HG02759 (cell line): ENCODE results near the gene DCP1B.

Experiments
- ATAC-seq: cut with Tn5 transposase; IDR thresholded peaks from one replicate; pipeline ENCODE4 v1.9.1; 2021; ENCODE audit warnings: mild to moderate bottlenecking, moderate library complexity; ENCODE audit not compliant: unreplicated experiment

DCP1B gene

DNA sequence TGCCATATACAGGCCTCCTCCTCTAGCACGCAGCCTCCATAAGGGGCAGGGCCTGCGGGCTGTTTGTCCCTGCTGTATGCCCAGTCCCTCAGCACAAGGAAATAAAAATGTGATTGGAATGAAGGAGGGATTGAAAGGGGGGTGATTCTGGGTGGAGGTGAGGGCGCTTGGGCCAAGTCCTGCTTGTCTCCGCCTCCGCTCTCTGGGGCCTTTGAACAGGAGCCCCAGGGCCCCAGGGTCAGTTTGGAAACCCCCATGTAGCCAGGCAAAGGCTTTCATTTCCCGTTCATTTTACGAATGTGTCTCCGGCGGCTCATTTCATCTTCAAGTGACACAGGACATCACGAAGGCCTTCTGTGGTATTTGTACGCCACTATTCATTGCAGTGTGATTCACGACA lies 81.3 kb downstream of the DCP1B start:
- ATAC-seq: no peak

DNA sequence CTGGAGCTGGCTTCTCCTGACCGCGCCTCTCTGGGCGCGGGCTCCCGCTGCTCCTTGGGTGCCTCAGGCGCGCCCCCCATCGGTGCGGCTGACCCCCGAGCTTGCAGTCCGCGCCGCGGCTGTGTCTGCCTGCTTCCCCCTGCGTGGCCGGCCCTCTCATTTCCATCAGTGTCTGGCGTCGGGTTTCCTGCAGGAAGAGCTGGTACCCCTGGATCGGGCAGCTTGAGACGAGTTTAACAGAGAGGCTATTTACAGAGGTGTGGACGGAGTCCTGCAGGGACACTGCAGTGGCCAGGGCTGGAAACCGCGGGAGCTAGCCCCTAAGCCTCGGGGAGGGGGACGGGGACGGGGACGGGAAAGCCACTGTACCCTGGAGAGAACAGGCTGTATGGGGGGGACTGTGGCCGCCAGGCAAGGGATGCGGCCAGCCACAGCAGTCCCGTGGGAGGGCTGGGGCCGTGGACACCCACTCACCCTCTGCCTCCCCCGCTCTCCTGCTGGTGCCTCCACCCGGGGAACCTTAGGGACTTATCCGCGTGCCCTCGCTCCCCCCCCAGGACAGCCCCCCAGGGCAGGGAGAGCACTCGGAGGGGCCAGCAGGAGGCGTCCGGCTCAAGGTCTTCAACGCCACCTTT lies 82.1 kb downstream of the DCP1B start:
- no peak for ATAC-seq

DNA sequence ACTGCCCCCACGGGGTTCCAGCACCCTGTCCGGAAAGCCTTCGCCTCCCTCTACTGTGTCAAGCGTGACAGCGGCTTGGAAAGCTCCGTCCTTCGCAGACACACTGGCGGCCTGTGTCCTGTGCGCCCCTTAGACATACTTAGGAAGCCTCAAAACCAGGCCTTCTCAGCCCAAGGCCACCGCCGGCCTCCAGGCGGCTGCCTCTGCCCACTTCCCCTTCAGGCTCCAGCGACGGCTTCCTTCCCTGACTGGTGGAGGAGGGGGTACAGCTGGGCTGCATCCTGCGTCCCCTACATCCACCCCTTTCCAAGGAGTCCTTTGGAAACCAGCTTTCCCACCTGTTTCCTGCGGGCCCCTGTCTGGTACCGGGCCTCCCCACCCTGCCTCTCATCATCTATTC lies 83.3 kb downstream of the DCP1B start:
- ATAC-seq: no peak

DNA sequence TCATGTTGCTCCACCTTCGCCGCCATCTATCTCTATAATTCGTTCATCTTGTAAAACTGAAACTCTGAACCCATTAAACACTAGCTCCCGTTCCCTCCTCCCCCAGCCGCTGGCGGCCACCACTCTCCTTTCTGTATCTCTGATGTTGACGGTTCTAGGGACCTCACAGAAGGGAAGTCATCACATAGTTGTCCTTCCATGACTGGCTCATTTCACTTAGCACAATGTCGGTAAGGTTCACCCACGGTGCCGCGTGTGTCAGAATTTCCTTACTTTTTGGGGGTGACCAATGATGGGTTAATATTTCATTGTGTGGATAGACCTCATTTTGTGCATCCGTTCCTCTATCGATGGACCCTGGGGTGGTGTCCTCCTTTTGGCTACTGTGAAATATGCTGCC lies 83.8 kb downstream of the DCP1B start:
- no peak for ATAC-seq

DNA sequence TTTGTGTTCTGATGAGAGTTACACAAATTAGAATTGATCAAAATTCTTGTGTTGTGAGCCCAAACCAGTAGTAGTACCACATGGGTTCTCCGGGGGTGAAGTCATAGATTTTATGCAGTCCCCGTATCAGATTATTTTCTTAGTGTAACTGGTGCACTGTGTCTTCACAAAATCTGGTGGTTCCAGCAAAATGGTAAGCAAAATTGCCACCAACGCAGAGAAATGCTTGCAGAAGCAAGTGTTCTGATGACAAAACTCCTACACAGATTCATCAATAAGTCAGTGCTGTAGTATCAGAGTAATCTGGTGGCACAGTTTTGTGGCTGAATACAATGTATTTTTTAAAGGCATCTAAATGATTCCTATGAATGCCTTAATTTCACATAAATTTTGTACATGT lies 84.5 kb downstream of the DCP1B start:
- ATAC-seq: no peak

DNA sequence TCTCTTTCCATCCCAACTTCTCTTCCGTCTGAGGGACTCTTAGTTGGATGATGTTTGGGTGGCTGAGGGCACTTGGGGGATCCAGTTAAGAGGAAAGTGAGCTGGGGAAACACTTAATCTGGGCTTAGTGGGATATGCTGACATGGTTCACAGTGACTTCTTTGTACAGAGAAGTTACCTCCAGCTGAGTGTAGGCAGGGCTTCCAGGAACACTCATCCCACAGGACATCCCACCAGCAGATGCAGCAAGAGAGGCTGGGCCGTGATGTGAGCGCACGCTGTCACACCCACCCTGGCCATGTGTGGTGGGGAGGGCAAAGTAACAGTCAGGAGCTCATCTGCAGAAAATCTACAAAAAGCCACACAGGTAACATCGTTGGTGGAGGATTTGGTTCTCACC lies 85.0 kb downstream of the DCP1B start:
- no peak for ATAC-seq

DNA sequence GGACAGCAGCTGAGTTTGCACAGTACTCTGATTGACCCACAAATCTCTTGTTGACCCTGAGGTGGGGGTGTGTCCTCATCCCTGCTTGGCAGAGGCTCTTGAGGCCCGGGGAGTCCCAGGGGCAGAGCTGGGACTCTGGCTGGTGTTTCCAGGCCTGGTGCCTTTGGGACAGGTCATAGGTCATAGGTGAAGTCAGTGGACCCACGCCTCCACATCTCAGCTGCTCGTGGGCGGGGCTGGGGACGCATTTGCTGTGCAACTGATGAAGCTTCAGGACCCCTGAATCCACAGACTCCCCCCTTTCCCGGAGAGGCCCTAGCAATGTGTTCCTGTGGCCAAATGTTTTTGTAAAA lies 85.4 kb downstream of the DCP1B start:
- no peak for ATAC-seq

DNA sequence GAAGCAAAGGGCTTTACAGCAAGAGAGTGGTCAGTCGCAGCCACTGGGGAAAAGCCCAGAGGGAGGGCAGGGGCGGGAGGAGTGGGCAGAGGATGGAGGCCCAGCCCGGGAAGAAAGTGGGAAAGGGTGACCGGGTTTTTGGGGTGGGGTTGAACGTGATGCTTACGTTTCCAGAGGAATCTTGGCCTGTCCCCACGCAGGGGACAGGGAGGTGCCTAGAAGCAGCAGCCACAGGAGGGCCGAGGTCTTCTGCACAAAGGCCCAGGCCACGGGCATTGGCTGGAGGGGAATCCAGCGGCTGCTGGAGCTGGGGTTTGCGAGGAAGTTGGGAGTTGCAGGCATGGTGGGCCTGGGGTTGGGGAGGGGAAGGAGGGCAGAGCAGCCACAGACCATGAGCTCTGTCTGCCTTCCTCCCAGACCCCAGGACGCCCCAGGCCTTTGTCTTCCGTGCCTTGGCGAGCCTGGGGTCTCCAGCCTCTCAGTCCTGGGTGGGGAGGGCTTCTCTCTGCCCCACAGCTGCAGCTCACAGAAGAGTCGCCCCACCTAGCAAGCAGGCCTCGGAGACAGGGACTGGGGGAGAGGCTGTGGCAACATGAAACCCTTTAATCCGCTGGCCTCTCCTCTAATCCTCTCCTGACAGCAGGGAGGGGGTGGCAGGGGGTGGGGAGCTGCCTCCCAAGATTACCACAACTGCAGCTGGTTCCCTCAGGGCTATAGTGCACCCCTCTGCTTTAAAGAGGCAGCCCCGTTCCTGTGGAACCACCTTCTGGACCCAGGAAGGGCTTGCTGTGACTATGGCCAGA lies 86.0 kb downstream of the DCP1B start, which contains the start of gene CACNA2D4:
CACNA2D4 (minus strand) TSS at position 572 of the 803 bp plus-strand sequence; CDS start at position 393, 179 bp downstream.
- ATAC-seq: no peak

DNA sequence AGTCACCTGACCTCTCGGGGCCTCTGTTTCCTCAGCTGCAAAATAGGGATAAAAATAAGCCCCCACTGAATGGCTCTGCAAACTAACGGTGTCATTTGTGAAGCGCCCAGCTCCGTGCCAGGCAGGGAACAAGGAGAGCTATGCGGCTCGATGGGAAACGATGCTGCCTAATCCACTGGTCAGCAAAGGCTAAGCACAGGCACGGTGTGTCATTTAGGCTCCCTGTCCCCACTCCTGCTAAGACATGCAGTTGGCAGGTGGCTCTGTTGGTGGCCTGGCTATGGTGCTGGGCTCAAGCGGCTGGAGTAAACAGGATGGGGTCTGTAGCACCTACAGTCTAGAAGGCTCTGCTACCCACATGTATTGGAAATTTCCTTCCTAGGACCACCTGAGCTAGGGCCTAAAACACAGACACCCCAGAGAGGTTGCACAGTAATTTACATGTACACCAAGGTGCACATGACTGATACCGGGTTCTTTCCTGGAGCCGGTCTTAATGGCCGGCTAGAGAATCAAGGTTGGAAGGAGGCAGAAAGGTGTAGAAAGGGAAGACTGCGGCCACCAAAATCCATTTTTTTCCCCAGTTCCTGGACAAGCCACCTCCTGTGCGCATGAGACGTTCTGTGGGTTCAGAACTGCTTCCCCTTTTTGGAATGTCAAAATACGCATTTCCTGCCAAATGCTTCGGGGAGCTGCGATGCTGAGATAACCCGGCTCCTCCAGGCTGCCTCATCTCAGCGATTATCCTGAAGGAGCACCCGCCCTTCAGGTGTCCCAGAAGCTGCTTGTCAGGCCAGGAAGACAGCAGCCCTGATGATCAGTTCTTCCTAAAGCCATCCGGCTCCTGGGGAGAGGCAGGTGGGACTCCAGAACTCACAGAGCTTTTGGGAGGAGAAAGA lies 86.8 kb downstream of the DCP1B start:
- no peak for ATAC-seq

DNA sequence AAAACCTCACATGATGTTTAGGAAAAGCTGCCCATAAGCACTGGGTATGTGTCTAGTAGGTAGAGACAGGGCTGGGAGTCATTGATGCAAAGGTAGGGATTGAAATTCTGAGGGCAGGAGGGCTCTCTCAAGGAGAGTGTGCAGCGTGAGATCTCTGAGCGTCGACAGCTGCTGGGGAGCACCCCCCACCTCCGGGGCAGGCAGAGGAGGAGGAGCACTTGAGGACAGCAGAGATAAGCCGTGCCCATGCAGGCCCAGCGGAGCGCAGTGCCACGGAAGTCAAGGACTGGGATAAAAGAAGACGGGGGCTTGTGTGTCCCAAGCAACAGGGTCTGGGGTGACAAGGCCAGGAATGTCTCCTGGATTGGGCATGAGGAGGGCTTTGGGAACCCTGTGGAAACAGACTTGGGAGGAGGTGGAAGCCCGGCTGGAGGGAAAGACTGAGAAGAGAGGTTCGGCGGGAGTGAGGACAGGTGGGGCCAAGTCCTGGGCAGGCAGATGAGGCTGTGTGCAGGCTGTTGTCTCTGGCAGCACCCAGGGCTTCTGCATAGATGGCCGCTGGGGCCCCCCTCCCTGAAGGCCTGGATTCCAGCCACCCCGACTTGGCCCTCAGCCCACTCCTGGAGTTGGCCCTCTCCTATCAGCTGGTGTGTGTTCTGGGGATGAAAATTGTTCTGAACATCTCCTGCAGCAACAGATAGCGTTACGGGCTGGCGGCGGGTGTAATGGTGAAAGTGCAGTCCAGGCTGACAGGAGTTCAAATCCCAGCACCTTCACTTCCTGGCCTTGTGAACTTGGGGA lies 87.7 kb downstream of the DCP1B start:
- ATAC-seq: no peak

DNA sequence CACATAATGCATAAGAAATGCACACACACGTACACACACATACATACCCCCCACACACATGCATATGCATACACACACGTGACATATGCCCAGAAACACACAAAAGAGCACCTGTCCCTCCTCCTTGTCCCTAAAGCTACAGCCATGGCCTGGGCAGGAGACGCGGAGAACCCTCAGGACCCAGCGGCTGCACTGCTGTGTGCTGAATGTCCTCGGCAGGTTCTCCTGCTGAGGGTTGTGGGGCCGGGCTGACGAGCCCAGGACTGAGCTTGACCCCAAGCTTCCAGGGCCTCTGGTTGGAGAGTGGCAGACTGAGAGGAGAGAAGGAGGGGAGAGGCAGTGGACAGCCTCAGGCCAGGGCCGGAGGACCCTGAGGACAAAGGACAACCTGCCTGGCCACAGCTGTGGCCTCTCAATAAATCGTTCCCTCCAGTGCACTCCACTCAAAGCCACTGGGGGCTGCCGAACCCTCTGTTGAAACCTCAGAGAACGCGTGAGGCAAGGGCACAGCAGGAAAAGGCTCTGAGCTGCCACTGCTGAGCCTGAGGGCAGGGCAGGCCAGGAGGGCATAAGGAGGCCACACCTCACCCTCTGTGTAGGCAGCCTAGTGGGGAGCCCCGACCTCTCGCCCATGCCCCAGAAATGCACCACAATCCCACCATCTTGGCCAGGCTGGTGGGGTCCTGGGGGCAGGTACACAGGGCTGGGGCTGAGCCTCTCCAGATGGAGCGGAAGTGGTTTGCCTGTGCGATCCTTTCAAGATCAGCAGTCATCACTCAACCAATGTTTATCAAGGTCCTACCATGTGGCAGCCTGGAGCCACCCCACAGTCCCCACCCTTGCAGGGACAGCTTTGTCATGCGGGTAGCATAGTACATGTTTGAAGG lies 88.9 kb downstream of the DCP1B start:
- no peak for ATAC-seq

DNA sequence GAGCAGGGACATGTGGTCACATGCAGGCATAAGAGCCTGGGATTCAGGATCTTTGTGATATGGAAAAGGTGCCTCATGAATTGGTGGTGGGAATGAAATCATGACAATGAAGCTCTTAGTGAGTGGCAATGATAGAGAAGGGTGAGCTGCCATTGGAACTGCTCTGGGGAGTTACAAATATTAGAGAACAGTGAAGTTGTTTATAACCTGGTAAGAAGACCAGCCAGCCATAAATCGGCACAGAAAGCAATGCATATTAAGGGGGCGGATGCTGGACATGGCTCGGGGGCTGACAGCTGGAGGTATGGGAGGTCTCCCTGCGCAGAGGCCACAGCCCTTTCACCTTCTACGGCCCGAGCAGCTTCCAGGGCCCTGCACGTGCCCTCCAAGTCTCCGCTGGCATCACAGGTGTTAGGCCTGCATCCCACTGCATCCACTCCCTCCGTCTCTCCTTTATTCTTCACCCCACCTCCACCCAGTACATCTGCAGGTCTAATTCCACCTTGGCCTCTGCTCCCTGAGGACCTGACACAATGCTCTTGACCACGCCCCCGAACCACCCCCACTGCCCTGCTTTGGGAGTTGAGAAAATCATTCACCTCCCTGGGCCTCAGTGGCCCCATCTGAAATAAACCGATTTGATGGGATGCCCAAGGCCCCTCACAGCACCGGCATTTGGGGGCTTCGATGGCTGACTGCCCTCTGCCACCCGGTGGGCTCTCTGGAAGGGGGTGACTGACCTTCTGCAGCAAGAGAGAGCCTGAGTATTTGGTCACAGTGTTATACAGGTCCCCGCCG lies 89.9 kb downstream of the DCP1B start:
- ATAC-seq: no peak

DNA sequence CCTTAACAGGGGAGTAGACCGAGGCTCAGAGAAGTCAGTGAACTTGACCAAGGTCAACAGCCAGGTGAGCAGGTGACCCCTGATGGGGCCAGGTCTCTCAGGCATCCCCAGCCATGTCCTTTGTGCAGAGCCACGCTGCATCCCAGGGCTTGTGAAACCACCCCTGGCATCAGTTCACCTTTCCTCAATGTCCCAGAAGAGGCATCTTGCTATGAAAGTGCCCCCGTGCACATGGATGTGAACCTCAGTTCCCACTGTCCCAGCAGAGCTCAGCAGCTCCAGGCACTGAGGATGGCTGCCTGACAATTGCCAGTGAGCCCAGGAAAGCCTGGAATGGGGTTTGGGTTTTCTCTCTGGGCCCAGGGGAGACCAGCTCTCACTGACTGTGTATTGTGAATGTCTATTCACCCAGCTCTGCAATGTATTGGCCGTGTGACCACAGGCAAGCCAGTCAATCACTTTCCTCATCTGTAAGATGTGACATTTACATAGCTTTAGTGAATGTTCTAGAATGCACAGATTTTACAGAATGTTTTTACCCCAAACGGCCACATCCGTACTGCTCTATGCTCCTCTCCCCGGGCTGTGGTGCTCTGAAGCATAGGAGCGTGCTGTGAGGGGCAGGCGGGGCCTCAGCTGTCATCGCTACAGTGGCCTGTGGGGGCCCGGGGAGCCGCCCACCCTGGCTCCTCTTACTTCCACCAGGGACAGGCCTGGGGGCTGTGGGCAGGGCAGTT lies 90.7 kb downstream of the DCP1B start:
- ATAC-seq: no peak

DNA sequence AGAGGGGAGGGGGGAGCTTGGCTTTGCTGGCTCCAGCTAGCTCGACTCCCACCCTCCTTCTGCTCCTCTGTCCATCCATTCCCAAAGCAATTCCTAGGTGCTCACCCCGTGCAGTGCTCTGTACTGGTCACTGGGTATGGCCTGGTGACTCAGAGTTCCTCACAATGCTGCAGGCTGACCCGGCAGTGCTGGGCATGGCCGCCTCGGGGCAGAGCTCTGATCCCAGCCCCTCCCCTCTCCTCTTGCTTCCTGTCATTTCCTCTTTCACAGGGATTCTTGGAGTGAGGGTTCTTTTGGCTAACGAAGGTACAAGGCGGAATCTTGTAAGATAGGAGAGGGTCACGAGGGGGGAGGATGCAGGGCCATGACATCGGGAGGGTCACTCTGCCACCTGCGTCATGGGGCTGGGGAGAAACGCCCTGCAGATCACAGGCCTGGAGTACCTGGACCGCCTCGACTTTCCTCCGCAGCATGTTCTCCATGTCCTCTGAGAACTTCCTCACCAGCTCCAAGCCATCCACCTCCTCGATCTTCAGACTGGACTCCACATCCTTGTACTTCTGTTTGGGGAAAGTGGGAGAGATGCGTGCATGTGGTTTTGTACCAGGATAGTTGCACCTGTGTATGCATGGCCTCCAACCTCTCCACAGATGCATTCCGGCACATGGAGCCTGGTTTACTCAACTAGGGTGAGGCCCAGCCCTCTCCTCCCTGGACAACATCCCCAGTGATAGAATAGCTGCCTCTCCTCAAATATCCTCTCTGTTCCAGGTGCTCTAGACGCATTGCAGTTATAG lies 91.5 kb downstream of the DCP1B start:
- no peak for ATAC-seq

DNA sequence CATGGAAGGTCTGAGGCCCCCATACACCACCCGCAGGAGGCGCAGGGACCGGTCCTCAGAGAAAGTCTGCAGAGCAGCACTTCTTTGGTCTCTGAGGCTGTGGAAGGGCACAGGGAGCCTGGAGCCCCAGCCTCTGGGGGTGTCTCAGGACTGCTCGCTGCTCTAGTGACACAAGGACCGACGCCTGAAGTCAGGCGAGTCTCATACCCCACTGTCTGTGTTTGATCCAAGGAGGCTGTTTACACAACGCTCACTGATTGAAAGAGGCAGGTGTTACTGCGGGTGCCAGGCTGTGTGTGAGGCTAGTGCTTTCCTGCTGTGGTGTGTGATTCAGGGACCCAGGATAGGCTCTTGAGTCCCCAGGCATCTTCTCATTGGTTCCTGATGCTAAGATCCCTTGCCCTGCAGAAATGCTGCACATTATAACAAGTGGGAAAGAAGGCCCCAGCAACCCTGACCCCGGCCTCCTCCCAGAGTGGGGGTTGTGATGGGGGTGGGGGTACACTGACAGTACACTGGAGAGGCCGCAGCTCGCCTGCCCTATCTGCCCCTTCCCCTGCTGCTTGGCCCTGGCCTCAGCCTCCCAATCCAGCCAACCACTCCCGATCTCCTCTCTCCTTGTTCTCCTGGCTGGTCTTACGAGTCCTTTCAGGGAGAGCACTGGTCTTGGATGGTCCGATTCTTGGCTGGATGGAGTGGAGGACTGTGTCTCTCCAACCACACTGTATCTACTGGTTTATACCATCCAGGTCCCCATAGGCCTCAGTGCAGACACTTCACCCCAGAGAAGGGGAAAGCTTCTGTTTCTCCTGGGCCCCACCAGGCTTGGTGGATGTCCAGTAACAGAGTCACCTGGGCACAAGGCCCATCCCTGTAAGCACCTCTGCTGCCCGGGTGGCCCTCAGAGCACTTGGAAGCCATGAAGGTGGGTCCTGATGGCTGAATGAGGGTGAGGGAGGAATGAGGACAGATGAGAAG lies 92.4 kb downstream of the DCP1B start:
- ATAC-seq: no peak

DNA sequence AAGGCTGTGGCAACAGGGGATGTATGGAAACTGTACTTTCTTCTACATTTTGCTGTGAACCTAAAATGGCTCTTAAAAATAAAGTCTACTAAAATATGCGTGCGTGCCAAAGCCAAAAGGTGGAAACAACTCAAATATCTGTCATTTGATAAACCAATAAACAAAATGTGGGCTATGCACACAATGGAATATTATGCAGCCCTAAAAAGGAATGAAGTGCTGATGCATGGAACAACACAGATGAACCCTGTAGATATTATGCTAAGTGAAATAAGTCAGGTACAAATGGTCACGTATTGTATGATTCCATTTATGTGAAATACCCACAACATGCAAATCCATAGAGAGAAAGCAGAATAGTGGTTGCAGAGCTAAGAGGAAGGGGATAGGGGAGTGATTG lies 93.8 kb downstream of the DCP1B start:
- ATAC-seq: no peak
